IPS-20b (cell line): Measurements from ENCODE around the gene PDIA6.

ENCODE experiments used
- H3K27ac ChIP-seq: one replicate; pipeline ENCODE4 v1.5.1; 2013; ENCODE audit warnings: low read length
- H3K27me3 ChIP-seq: 2 replicates; pipeline ENCODE4 v1.6.1; 2013; ENCODE audit warnings: mild to moderate bottlenecking, low read length, inconsistent platforms; ENCODE audit not compliant: insufficient read depth
- H3K36me3 ChIP-seq: 2 replicates; pipeline ENCODE4 v1.6.1; 2013; ENCODE audit warnings: low read depth, mild to moderate bottlenecking, inconsistent platforms, low read length, moderate library complexity; ENCODE audit not compliant: insufficient read depth
- H3K4me1 ChIP-seq: 2 replicates; pipeline ENCODE4 v1.6.1; 2013; ENCODE audit warnings: mild to moderate bottlenecking, control low read depth, inconsistent platforms, low read length, moderate library complexity; ENCODE audit not compliant: insufficient read depth
- H3K4me3 ChIP-seq: 2 replicates; pipeline ENCODE4 v1.5.1; 2013; ENCODE audit warnings: mild to moderate bottlenecking, low read length, inconsistent platforms
- H3K9ac ChIP-seq: 2 replicates; pipeline ENCODE4 v1.6.1; 2013; ENCODE audit warnings: low read depth, mild to moderate bottlenecking, inconsistent platforms, low read length, moderate library complexity
- H3K9me3 ChIP-seq: 2 replicates; pipeline ENCODE4 v1.6.1; 2013; ENCODE audit warnings: mild to moderate bottlenecking, low read depth, low read length, inconsistent platforms; ENCODE audit not compliant: insufficient read depth

Gene PDIA6

DNA sequence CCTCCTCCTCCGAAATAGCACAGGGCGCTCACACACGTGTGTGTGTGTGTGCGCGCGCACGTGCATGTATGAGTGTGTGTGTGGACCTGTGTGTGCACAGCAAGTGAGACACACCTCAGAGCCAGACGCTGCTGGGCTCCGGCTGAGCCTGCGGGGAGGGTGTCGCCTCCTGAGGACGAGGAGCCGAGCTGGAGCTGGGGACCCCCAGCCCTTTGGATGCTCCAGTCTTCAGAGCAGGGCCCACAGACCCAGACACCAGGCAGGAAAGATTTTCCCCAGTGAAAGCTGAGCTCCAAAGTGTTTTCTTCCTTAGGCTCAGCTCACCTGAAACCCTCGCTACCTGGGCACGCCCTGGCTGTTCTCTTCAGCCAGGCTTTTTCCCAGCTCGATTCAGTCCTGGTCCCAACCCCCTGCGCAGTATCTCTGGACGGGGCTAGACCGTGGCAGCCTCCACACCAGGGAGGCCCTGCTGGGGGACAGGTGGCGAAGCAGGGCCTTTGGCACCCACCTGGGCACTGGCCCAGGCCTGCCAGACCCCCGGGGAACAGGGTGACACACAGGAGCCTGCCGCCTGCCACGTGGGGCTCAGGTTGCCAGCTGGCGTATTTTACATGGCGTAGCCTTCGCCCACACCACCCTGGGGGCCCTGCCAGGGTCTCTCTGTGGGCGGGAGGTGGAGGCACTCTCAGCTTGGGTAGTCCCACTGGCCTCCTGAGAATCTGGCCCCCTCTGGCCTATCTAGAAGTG lies 36.2 kb downstream of the PDIA6 start:
- Histone ChIP-seq H3K9me3 (no peaks in the 10 kb centered on the region), H3K4me3 (no peak overlapping the region), H3K27ac (no peak overlapping the region), H3K27me3 (no peaks in the 10 kb centered on the region), H3K4me1 (no peaks in the 10 kb centered on the region), H3K36me3 (peaks cover 23% of the 10 kb centered on the region), H3K9ac (no peak overlapping the region)

- Histone ChIP-seq H3K4me1 (no peaks in the 10 kb centered on the region), H3K4me3 (no peak overlapping the region), H3K36me3 (peaks cover 17% of the 10 kb centered on the region), H3K27me3 (no peaks in the 10 kb centered on the region), H3K27ac (no peak overlapping the region), H3K9me3 (no peaks in the 10 kb centered on the region), H3K9ac (no peak overlapping the region)
These were observed 36.8 kb downstream of the PDIA6 start for GRCh38 chr2:10775831-10776230.

DNA sequence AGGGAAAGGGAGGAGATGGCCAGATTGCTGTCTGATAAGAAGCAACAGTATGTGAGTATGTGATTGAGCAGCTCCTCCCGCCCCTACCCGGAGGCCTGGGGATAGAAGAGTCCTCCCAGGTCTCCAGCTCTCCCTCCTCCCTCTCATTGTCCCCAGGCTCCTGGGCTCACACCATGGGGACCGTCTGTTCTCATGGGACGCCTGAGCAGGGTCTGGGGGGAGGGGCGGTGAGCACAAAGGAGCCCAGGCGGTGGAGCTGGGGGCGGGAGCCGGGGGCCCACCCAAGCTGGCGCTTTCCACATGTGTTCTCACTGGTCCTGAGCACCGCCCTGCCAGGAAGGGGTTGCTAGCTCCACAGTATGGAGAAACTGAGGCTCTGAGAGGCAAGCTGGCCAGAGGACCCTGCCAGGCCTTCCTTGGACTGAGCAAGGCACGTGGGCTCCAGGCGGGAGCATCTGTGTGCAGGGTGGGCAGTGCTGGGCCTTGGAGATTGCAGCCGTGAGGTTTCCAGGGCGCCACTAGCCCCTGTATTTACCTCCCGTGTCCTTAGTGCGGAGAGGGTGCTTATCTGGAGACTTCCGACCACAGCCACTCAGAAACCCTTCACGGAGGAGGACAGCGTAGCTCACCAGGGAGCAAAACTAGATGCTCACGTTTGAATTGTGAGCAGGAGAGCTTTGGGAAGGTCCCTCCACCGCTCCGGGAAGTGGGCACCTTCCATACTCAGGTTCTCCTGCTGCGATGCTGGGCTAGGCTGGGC lies 37.4 kb downstream of the PDIA6 start:
- H3K36me3 ChIP-seq = peaks cover 11% of the 10 kb centered on the region; the same call in 1 of the 2 replicates
- H3K27me3 ChIP-seq = no peaks in the 10 kb centered on the region
- no peak overlapping the region for H3K27ac ChIP-seq
- no peak overlapping the region for H3K9ac ChIP-seq
- H3K4me1 ChIP-seq = no peaks in the 10 kb centered on the region
- no peaks in the 10 kb centered on the region for H3K9me3 ChIP-seq
- no peak overlapping the region for H3K4me3 ChIP-seq

DNA sequence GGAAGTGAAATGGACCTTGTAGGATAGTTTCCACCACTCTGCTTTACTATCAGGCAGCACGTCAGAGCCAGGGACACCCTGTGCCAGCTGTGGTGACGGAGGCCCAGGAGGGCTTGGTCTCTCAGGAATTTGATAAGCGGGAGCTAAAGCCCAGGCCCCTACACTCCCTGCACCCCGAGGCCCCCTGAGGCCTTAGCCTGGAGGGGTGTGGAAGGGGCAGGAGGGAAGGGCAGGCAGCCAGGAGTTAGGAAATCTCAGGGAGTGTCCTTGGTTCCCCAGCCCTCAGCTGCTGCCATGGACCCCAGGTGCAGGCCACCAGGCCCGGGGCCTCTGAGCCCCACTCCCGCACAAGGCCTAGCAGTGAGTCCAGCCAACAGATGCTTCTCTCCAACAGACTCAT lies 38.2 kb downstream of the PDIA6 start:
- no peaks in the 10 kb centered on the region for H3K27me3 ChIP-seq
- H3K4me3 ChIP-seq = no peak overlapping the region
- no peaks in the 10 kb centered on the region for H3K9me3 ChIP-seq
- peaks cover 4% of the 10 kb centered on the region; the same call in 1 of the 2 replicates for H3K36me3 ChIP-seq
- H3K9ac ChIP-seq = no peak overlapping the region
- H3K27ac ChIP-seq = no peak overlapping the region
- no peaks in the 10 kb centered on the region for H3K4me1 ChIP-seq

DNA sequence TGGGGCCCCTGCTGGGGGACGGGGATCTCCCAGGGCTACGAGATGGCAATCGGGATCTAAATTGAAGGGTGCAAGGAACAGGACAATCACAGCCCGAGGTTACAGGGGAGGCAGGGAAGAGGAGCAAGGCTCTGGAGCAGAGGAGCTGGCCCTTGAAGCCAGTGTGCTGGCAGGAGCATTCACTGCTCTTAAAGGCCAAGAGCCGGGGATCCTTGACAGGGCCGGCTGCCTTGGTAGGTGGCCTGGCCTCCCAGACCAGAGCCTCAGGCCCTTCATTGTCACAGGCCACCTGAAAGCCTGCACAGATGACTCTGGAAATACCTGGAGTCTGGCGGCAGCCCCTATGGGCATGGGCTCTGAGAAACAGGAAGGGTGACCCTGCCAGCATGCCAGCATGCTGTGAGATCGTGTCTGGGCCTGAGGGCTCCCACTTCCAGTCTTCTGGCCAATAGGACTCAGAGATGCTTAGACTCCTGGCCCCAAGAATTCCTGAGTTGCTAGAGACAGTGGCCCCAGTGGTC lies 38.7 kb downstream of the PDIA6 start:
- Histone ChIP-seq H3K27ac (no peak overlapping the region), H3K9ac (no peak overlapping the region), H3K4me1 (no peaks in the 10 kb centered on the region)

GRCh38 chr2:10772868-10773215 lies 39.7 kb downstream of the PDIA6 start:
- no peak overlapping the region for H3K27ac ChIP-seq

More for the DNA sequence above, 38.7 kb downstream of the PDIA6 start:
- Histone ChIP-seq H3K27me3 (no peaks in the 10 kb centered on the region), H3K9me3 (no peaks in the 10 kb centered on the region), H3K4me3 (no peak overlapping the region), H3K36me3 (peaks cover 4% of the 10 kb centered on the region; the same call in 1 of the 2 replicates)

DNA sequence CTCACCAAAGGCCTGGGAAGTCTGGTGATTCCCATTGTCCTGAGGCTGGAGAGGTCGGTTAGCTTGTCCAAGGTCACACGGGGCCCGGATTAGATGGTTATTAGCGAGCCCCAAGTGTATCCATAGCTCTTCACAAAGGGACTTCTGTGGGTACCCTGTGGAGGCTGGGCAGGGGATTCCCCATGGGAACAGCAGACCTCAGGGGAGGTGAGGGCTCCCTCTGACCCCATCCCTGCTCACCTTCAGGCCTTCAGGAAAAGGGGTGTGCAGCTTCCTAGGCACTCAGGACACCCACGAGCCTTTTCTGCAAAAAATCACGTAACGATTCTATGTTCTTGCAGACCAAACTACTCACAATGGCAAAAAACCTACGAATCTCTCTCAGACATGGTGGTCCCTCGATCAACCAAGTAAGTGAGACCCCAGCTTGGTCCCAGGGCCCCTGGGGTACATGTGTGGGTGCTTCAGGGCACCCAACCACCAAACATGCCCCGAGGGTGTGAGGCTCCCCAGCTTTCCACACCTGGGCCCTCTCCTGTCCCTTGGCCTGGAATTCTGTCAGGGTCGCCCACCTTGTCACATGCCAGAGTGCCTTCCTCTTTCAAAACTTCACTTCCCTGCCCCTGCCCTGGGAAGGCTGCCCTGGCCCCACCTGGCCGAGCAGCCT lies 40.3 kb downstream of the PDIA6 start:
- Histone ChIP-seq H3K4me3 (no peak overlapping the region), H3K9me3 (no peaks in the 10 kb centered on the region), H3K4me1 (no peaks in the 10 kb centered on the region), H3K27ac (no peak overlapping the region), H3K27me3 (no peaks in the 10 kb centered on the region), H3K9ac (no peak overlapping the region), H3K36me3 (no peaks in the 10 kb centered on the region)

More at GRCh38 chr2:10772868-10773215, 39.7 kb downstream of the PDIA6 start:
- Histone ChIP-seq H3K36me3 (no peaks in the 10 kb centered on the region), H3K9me3 (no peaks in the 10 kb centered on the region), H3K4me3 (no peak overlapping the region), H3K4me1 (no peaks in the 10 kb centered on the region), H3K27me3 (no peaks in the 10 kb centered on the region), H3K9ac (no peak overlapping the region)

- Histone ChIP-seq H3K36me3 (no peaks in the 10 kb centered on the region), H3K27me3 (no peaks in the 10 kb centered on the region), H3K9me3 (no peaks in the 10 kb centered on the region)
These were observed 40.8 kb downstream of the PDIA6 start for GRCh38 chr2:10771786-10772185.

GRCh38 chr2:10770956-10771750 lies 41.4 kb downstream of the PDIA6 start:
- H3K9ac ChIP-seq = no peak overlapping the region
- H3K9me3 ChIP-seq = no peaks in the 10 kb centered on the region
- H3K4me1 ChIP-seq = no peaks in the 10 kb centered on the region
- H3K36me3 ChIP-seq = no peaks in the 10 kb centered on the region
- H3K4me3 ChIP-seq = no peak overlapping the region
- H3K27me3 ChIP-seq = no peaks in the 10 kb centered on the region
- H3K27ac ChIP-seq = no peak overlapping the region

More at GRCh38 chr2:10771786-10772185, 40.8 kb downstream of the PDIA6 start:
- H3K4me1 ChIP-seq = no peaks in the 10 kb centered on the region
- no peak overlapping the region for H3K27ac ChIP-seq
- H3K9ac ChIP-seq = no peak overlapping the region
- H3K4me3 ChIP-seq = no peak overlapping the region

DNA sequence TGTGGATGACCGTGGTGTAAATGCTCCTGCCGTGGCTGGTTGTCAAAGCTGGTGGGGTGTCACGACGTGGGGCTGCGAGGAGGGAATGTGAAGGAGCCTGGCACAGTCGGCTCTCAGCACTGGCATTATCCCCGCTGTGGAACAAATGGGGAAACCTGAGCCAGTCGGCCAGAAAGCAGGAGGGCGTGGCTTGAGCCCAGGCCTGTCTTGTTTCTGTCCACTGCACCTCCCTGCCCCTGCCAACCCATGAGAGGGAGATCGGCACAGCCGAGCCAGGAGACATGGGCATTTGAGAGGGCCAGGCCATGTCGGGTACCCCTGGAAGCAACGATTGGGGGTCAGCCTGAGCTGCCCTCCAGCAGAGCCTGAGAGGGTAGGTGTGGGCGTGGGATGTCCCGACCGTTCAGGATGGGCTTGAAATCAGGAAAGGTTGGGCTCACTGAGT lies 44.5 kb downstream of the PDIA6 start:
- H3K27me3 ChIP-seq = no peaks in the 10 kb centered on the region
- no peaks in the 10 kb centered on the region for H3K9me3 ChIP-seq
- no peaks in the 10 kb centered on the region for H3K36me3 ChIP-seq
- H3K4me1 ChIP-seq = no peaks in the 10 kb centered on the region
- H3K4me3 ChIP-seq = no peak overlapping the region
- no peak overlapping the region for H3K9ac ChIP-seq
- no peak overlapping the region for H3K27ac ChIP-seq

GRCh38 chr2:10765914-10766313 lies 46.7 kb downstream of the PDIA6 start:
- Histone ChIP-seq H3K4me1 (no peaks in the 10 kb centered on the region), H3K27me3 (no peaks in the 10 kb centered on the region), H3K9ac (no peak overlapping the region), H3K36me3 (no peaks in the 10 kb centered on the region), H3K9me3 (no peaks in the 10 kb centered on the region), H3K4me3 (no peak overlapping the region), H3K27ac (no peak overlapping the region)
